B cell (primary cell): Measurements from ENCODE around the gene GINM1.

Experiments used
- CTCF ChIP-seq: fragments of 200-600 bp; IDR thresholded peaks from one replicate; pipeline ENCODE4 v1.8.0; 2022; ENCODE audit warnings: antibody characterized with exemption, mild to moderate bottlenecking
- EZH2 ChIP-seq: IDR thresholded peaks from 2 replicates; pipeline ENCODE4 v1.6.1; 2012; ENCODE audit warnings: borderline replicate concordance, low read depth, mild to moderate bottlenecking, moderate library complexity, low read length; ENCODE audit not compliant: insufficient read depth, poor library complexity, severe bottlenecking

GRCh38 chr6:149614337-149614736, 48.2 kb downstream of the GINM1 start:
- TF ChIP-seq CTCF (no peak), EZH2 (no peak)
